Glutamatergic neuron (in vitro differentiated cells): ENCODE data around the gene PSMB1. TPM values are rescaled to one million over a fixed set of nuclear protein-coding genes. Genes with fewer than 3 reads are reported as not detected.
A peak's percentile ranks its signal among the peaks of the same experiment; 100 is the strongest.

Experiments
- DNase-seq: peaks from one replicate; pipeline ENCODE4 v3.0.0; 2022
- H3K27ac Mint-ChIP-seq: one replicate; pipeline ENCODE4 v1.8.0; 2020; ENCODE audit warnings: mild to moderate bottlenecking, mixed read lengths, inconsistent platforms; ENCODE audit not compliant: unreplicated experiment
- H3K27me3 Mint-ChIP-seq: one replicate; pipeline ENCODE4 v1.8.0; 2020; ENCODE audit warnings: mild to moderate bottlenecking, moderate library complexity, mixed read lengths, inconsistent platforms; ENCODE audit not compliant: unreplicated experiment
- H3K36me3 Mint-ChIP-seq: one replicate; pipeline ENCODE4 v1.8.0; 2020; ENCODE audit warnings: mild to moderate bottlenecking, mixed read lengths, inconsistent platforms; ENCODE audit not compliant: unreplicated experiment
- H3K4me1 Mint-ChIP-seq: one replicate; pipeline ENCODE4 v1.8.0; 2020; ENCODE audit warnings: mild to moderate bottlenecking, low read depth, mixed read lengths, inconsistent platforms; ENCODE audit not compliant: unreplicated experiment
- H3K4me3 Mint-ChIP-seq: one replicate; pipeline ENCODE4 v1.8.0; 2020; ENCODE audit warnings: mild to moderate bottlenecking, mixed read lengths, inconsistent platforms; ENCODE audit not compliant: unreplicated experiment
- H3K9me3 Mint-ChIP-seq: one replicate; pipeline ENCODE4 v1.8.0; 2020; ENCODE audit warnings: mild to moderate bottlenecking, moderate library complexity, mixed read lengths, inconsistent platforms; ENCODE audit not compliant: unreplicated experiment
- CTCF ChIP-seq: fragments of 200-600 bp; sonication (generic); IDR thresholded peaks from one replicate; pipeline ENCODE4 v1.5.0; 2021; ENCODE audit not compliant: partially characterized antibody, unreplicated experiment
- total RNA-seq: library from RNA; stranded (reverse); fragmentation: NEBNext Ultra II Directional; extraction: Animal tissue kit (Norgen Biotek cat#: 25700); gene quantifications from one replicate; pipeline ENCODE4 v1.2.1, GENCODE V29; 2021; ENCODE audit not compliant: unreplicated experiment

Gene PSMB1
- total RNA-seq, 1 donor from 2014 or later: 149 TPM

- no peaks in the 10 kb centered on the region for H3K27me3 Mint-ChIP-seq
- no peaks in the 10 kb centered on the region for H3K9me3 Mint-ChIP-seq
- no peak for TF ChIP-seq CTCF
- peaks cover 7% of the 10 kb centered on the region for H3K4me1 Mint-ChIP-seq
- H3K27ac Mint-ChIP-seq: peak within 1 kb of the TSS; percentile 95
- H3K36me3 Mint-ChIP-seq: no peaks in the 10 kb centered on the region
- peak within 1 kb of the TSS; percentile 99 for H3K4me3 Mint-ChIP-seq
- DNase-seq: peak; percentile 93
Observed at GRCh38 chr6:170584181-170584953, 31.3 kb upstream of the PSMB1 start, which contains the start of gene PDCD2. TSS of gene PDCD2 (minus strand) at chr6:170584637. CDS start at chr6:170584581, 56 bp downstream.

- H3K4me1 Mint-ChIP-seq: peaks cover 7% of the 10 kb centered on the region
- H3K27ac Mint-ChIP-seq: peak overlapping the region; percentile 82
- no peaks in the 10 kb centered on the region for H3K36me3 Mint-ChIP-seq
- H3K27me3 Mint-ChIP-seq: no peaks in the 10 kb centered on the region
- DNase-seq: no peak
- peak overlapping the region; percentile 97 for H3K4me3 Mint-ChIP-seq
- H3K9me3 Mint-ChIP-seq: no peaks in the 10 kb centered on the region
- no peak for TF ChIP-seq CTCF
Observed at GRCh38 chr6:170583756-170584180, 30.7 kb upstream of the PSMB1 start.

GRCh38 chr6:170578909-170579308 is 25.8 kb upstream of the PSMB1 start:
- no peak for TF ChIP-seq CTCF
- no peak overlapping the region for H3K4me3 Mint-ChIP-seq
- H3K27me3 Mint-ChIP-seq: no peaks in the 10 kb centered on the region

GRCh38 chr6:170575250-170575649 is 22.1 kb upstream of the PSMB1 start:
- H3K27me3 Mint-ChIP-seq: no peaks in the 10 kb centered on the region
- no peak overlapping the region for H3K27ac Mint-ChIP-seq
- no peaks in the 10 kb centered on the region for H3K9me3 Mint-ChIP-seq
- no peaks in the 10 kb centered on the region for H3K4me1 Mint-ChIP-seq
- no peak for TF ChIP-seq CTCF
- no peak for DNase-seq
- H3K4me3 Mint-ChIP-seq: no peak overlapping the region
- no peaks in the 10 kb centered on the region for H3K36me3 Mint-ChIP-seq

More at GRCh38 chr6:170578909-170579308, 25.8 kb upstream of the PSMB1 start:
- Mint-ChIP-seq H3K9me3 (no peaks in the 10 kb centered on the region), H3K27ac (no peak overlapping the region), H3K36me3 (no peaks in the 10 kb centered on the region), H3K4me1 (peaks cover 4% of the 10 kb centered on the region)
- DNase-seq: no peak

GRCh38 chr6:170572704-170573466 is 19.8 kb upstream of the PSMB1 start:
- no peak for TF ChIP-seq CTCF
- no peaks in the 10 kb centered on the region for H3K36me3 Mint-ChIP-seq

More at GRCh38 chr6:170572704-170573466, 19.8 kb upstream of the PSMB1 start:
- no peaks in the 10 kb centered on the region for H3K9me3 Mint-ChIP-seq
- no peak overlapping the region for H3K27ac Mint-ChIP-seq
- H3K4me3 Mint-ChIP-seq: no peak overlapping the region
- no peaks in the 10 kb centered on the region for H3K27me3 Mint-ChIP-seq
- no peak for DNase-seq
- no peaks in the 10 kb centered on the region for H3K4me1 Mint-ChIP-seq
